ENCODE results near the gene ACTR8.

DNA sequence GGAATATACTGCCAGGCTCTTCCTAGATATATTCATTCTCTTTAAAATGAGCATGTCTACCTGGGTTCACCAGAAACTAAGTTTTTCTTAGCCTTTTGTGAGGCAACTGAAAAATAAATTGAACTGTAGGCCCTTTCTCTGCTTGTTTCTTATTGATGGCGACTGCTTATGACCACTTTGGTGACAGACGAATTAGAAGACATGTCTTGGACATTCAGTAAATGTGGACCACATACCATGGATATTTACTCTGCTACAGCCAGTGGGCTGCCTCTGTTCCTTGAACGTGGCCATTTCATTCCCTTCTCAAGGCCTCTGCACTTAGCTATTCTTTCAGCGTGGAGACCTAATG is 10.3 kb upstream of the ACTR8 start:
- TF ChIP-seq POLR2A (IDR thresholded peaks at IDR 0.05), result no peak
- TF ChIP-seq, protein P1, sequence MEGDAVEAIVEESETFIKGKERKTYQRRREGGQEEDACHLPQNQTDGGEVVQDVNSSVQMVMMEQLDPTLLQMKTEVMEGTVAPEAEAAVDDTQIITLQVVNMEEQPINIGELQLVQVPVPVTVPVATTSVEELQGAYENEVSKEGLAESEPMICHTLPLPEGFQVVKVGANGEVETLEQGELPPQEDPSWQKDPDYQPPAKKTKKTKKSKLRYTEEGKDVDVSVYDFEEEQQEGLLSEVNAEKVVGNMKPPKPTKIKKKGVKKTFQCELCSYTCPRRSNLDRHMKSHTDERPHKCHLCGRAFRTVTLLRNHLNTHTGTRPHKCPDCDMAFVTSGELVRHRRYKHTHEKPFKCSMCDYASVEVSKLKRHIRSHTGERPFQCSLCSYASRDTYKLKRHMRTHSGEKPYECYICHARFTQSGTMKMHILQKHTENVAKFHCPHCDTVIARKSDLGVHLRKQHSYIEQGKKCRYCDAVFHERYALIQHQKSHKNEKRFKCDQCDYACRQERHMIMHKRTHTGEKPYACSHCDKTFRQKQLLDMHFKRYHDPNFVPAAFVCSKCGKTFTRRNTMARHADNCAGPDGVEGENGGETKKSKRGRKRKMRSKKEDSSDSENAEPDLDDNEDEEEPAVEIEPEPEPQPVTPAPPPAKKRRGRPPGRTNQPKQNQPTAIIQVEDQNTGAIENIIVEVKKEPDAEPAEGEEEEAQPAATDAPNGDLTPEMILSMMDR (IDR thresholded peaks at IDR 0.05), result no peak

Data from prostate gland (tissue), 2 donors.